ENCODE measurements around the gene ZNF138.

The ZNF138 gene

GRCh38 chr7:64878684-64879083, 84.5 kb downstream of the ZNF138 start:
- TF ChIP-seq SPI1 (IDR thresholded peaks at IDR 0.05; ENCODE audit: borderline replicate concordance, low read depth), result no peak
- no peak for TF ChIP-seq CTCF (IDR thresholded peaks at IDR 0.05; ENCODE audit: insufficient read depth, low read length)
- TF ChIP-seq GABPA (IDR thresholded peaks at IDR 0.05; ENCODE audit: low read depth), result no peak
- TF ChIP-seq REST (IDR thresholded peaks at IDR 0.05; ENCODE audit: insufficient replicate concordance, low read depth), result no peak
- Histone ChIP-seq H3K27me3 (ENCODE audit: insufficient read depth, poor library complexity, severe bottlenecking) (peaks cover 9% of the 10 kb centered on the region), H3K4me3 (replicated peaks; ENCODE audit: insufficient read depth, low read length) (no peak overlapping the region), H3K27ac (replicated peaks) (no peak overlapping the region)
- no peak for DNase-seq (ENCODE audit: low read depth in 1 of 2, low spot score in 1 of 2)

- Histone ChIP-seq H3K27me3 (ENCODE audit: insufficient read depth, poor library complexity, severe bottlenecking) (peaks cover 9% of the 10 kb centered on the region), H3K27ac (replicated peaks) (no peak overlapping the region), H3K4me3 (replicated peaks; ENCODE audit: insufficient read depth, low read length) (no peak overlapping the region)
- TF ChIP-seq REST (IDR thresholded peaks at IDR 0.05; ENCODE audit: insufficient replicate concordance, low read depth) (no peak), CTCF (IDR thresholded peaks at IDR 0.05; ENCODE audit: insufficient read depth, low read length) (no peak), POLR2AphosphoS5 (IDR thresholded peaks at IDR 0.05; ENCODE audit: low read depth) (no peak), GABPA (IDR thresholded peaks at IDR 0.05; ENCODE audit: low read depth) (no peak)
- DNase-seq (ENCODE audit: low read depth in 1 of 2, low spot score in 1 of 2), result peak in 1 of 2 experiments; percentile 31
These were observed 85.0 kb downstream of the ZNF138 start for GRCh38 chr7:64879086-64879730.

DNA sequence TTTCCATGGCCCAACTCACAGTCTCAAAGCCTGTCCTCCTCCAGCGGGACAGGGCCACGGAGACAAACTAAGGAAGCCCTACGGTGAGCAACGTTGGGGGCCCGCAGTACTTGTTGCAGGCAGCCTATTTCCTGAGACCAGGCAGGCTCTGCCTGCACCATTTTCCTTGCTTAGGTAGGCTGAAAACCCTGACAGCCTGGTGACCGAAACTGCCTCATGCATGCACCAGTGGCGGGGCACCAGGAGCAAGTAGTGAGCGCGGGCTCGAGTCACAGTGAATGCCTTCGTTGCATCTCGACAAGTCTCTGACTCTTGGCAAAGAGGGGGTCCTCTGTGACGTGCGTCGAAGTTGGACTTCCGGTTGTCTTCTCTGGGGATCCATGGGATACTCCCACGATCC, 85.6 kb downstream of the ZNF138 start:
- Histone ChIP-seq H3K4me3 (replicated peaks; ENCODE audit: insufficient read depth, low read length) (no peak overlapping the region), H3K27me3 (ENCODE audit: insufficient read depth, poor library complexity, severe bottlenecking) (peaks cover 9% of the 10 kb centered on the region), H3K27ac (replicated peaks) (no peak overlapping the region)
- TF ChIP-seq CTCF (IDR thresholded peaks at IDR 0.05; ENCODE audit: insufficient read depth, low read length), result no peak
- TF ChIP-seq POLR2AphosphoS5 (IDR thresholded peaks at IDR 0.05; ENCODE audit: low read depth), result no peak
- no peak for TF ChIP-seq SPI1 (IDR thresholded peaks at IDR 0.05; ENCODE audit: borderline replicate concordance, low read depth)
- no peak for DNase-seq (ENCODE audit: low read depth in 1 of 2, low spot score in 1 of 2)

Measured in HL-60 (cell line).